ENCODE data around the gene LRRC23. TPM values are rescaled to one million over a fixed set of nuclear protein-coding genes. Genes with fewer than 3 reads are reported as not detected.

Gene LRRC23
- total RNA-seq, 4 donors from 2014 or later, result 8.8 to 16.6 (median 13.6) TPM

DNA sequence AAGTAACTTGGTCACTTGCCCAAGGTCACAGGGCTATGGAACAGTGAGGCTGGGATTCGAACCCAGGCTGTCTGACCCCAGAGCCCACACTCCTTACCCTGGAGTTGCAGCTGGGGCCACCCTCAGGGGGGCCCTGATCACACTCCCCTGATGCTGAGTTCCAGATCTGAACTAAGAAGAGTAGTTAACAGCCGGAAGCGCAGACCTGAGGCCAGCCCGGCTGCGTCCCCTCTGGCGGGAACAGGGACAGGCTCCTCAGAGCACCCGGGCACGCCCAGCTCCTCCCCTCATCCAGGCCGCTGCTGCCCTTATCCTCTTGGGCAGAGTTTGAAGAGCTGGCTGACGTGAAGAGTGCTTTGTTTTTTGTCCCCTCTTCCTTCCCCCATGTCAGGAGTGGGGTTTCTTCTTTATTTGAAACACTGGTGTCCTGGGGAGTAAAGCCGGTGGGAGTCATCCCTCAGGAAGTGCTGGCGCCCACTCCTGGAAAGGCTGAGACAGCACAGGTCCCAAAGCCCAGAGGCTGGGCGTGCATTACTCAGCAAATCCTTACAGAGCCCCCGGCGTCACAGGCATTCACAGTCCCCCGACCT lies 57.2 kb downstream of the LRRC23 start:
- no peaks in the 10 kb centered on the region for H3K27me3 ChIP-seq
- H3K9me3 ChIP-seq, result no peaks in the 10 kb centered on the region
- peaks cover 0 to 63% (median 9%) of the 10 kb centered on the region in 3 donors for H3K4me1 ChIP-seq
- H3K4me3 ChIP-seq, result peak overlapping the region in 1 of 2 donors; percentile 26
- TF ChIP-seq POLR2A (IDR thresholded peaks at IDR 0.05) (no peak), POLR2AphosphoS5 (IDR thresholded peaks at IDR 0.05) (no peak), EP300 (IDR thresholded peaks at IDR 0.05) (no peak)
- TF ChIP-seq, protein P1, sequence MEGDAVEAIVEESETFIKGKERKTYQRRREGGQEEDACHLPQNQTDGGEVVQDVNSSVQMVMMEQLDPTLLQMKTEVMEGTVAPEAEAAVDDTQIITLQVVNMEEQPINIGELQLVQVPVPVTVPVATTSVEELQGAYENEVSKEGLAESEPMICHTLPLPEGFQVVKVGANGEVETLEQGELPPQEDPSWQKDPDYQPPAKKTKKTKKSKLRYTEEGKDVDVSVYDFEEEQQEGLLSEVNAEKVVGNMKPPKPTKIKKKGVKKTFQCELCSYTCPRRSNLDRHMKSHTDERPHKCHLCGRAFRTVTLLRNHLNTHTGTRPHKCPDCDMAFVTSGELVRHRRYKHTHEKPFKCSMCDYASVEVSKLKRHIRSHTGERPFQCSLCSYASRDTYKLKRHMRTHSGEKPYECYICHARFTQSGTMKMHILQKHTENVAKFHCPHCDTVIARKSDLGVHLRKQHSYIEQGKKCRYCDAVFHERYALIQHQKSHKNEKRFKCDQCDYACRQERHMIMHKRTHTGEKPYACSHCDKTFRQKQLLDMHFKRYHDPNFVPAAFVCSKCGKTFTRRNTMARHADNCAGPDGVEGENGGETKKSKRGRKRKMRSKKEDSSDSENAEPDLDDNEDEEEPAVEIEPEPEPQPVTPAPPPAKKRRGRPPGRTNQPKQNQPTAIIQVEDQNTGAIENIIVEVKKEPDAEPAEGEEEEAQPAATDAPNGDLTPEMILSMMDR (IDR thresholded peaks at IDR 0.05), result peak in 3 of 4 experiments; percentile 29 to 45 (median 40)
- H3K36me3 ChIP-seq, result peaks cover 0 to 23% of the 10 kb centered on the region in 2 donors
- WGBS, 2 donors (ENCODE audit: low coverage in 1 of 2), result 0 to 31% methylated on average over 2 to 7 of the region's 16 CpGs
- peak overlapping the region in 3 of 4 donors; percentile 63 to 82 (median 81) for H3K27ac ChIP-seq
- peak; percentile 58 for ATAC-seq

DNA sequence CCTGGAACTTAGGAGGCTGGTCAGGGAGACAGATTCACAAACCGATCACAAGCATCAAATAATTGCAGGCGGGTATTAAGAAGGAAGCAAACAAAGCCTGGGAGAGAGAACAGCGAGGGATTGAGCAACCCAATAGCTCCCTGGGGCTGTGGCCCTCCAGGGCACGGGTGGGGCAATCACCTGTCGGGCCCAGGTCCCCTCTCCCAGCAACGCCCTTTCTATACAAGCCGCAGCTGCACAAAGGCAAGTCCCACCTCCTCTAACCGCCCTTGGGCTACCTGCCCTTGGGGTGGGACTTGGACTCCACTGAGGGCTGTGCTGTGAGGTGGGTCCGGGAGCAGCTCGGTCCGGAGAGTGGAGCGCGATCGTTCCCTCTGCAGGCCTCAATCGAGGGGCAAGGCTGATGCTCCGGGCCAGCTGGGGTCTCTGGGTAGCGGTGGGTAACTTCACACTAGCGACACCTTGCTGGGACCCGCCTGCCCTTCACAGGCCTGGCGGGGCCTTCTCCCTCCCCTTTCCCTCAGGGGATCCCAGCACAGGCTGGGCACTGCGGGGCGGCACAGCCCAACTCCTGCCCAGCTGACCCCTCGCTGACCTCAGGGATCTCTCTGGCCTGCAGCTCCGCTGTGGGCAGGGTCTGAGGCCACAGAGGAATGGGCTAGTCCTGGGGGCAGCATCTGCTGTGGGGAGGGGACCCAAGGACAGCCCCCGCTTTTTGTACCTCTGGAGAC lies 57.8 kb downstream of the LRRC23 start:
- H3K4me3 ChIP-seq, result peak overlapping the region in 1 of 2 donors; percentile 26
- H3K4me1 ChIP-seq, result peaks cover 0 to 63% (median 9%) of the 10 kb centered on the region in 3 donors

DNA sequence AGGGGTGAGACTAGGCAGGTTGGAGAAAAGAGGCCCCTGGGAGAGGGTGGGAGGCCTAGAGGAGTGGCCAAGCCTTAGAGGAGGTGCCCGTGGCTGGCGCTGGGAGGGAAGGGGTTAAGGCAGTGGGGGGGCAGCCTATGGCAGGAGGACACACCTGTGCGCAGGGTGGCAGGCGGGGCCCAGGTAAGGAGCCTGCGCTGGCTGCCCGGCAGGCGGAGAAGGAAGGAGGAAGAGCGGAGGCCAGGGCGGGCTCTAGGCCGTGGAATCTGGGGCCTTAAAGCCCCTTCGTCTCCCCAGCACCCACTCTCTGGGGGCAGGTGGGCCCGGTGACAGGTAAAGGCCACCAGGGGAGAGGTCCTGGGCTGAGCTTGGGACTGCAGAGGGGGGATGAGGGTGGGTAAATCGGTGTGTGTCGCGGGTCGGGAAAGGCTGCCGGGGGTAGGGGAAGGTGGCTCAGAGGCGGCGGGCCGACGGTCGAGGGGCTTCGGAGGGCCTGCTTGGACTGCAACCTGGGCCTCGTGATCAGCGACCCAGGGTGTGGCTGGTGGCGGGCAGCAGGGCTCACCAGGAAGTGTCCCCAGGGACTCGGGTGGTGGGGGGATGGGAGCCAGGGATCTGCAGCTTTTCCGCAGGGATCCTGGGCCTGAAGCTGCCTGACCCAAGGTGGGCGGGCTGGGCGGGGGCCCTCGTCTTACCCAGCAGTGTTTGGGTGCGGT lies 58.6 kb downstream of the LRRC23 start:
- ATAC-seq, result no peak
- WGBS, 2 donors (ENCODE audit: low coverage in 1 of 2), result 77 to 80% methylated on average over 2 to 22 of the region's 32 CpGs
- no peak overlapping the region for H3K4me3 ChIP-seq
- H3K27me3 ChIP-seq, result no peaks in the 10 kb centered on the region
- peak overlapping the region in 3 of 4 donors; percentile 9 to 82 (median 81) for H3K27ac ChIP-seq
- no peak for TF ChIP-seq POLR2A (IDR thresholded peaks at IDR 0.05)
- TF ChIP-seq POLR2AphosphoS5 (IDR thresholded peaks at IDR 0.05), result no peak
- TF ChIP-seq EP300 (IDR thresholded peaks at IDR 0.05), result no peak
- TF ChIP-seq, protein P1 (IDR thresholded peaks at IDR 0.05), result no peak
- peaks cover 0 to 69% (median 9%) of the 10 kb centered on the region in 3 donors for H3K4me1 ChIP-seq
- H3K9me3 ChIP-seq, result no peaks in the 10 kb centered on the region
- peaks cover 0 to 37% of the 10 kb centered on the region in 2 donors for H3K36me3 ChIP-seq

More for the DNA sequence above, 57.8 kb downstream of the LRRC23 start:
- Histone ChIP-seq H3K36me3 (peaks cover 0 to 30% of the 10 kb centered on the region in 2 donors), H3K27me3 (no peaks in the 10 kb centered on the region), H3K27ac (peak overlapping the region in 3 of 4 donors; percentile 9 to 82 (median 81)), H3K9me3 (no peaks in the 10 kb centered on the region)
- TF ChIP-seq POLR2A (IDR thresholded peaks at IDR 0.05) (no peak), POLR2AphosphoS5 (IDR thresholded peaks at IDR 0.05) (no peak), EP300 (IDR thresholded peaks at IDR 0.05) (no peak)
- TF ChIP-seq, protein P1 (IDR thresholded peaks at IDR 0.05), result no peak
- no peak for ATAC-seq
- 21 to 40% methylated on average over 5 to 6 of the region's 25 CpGs for WGBS, 2 donors (ENCODE audit: low coverage in 1 of 2)

Small RNA genes within 50 kb of the gene (small RNA-seq; reads per million reads assigned to genes)
- gene MIR141 (0.12 to 0.55 (median 0.33) reads per million in 4 donors), gene MIR200C (0 to 1.4 (median 0) reads per million in 4 donors), gene RNU7-1 (0 reads per million in 4 donors)

Other genes with a start within 250 kb of the LRRC23 start
- gene ING4, start 241.7 kb upstream of the LRRC23 start, total RNA-seq, result 10 to 100 TPM; 43.2 to 63.8 (median 54.3) TPM
- 10 to 100 TPM; 26.1 to 57.5 (median 43.6) TPM for gene ZNF384, start 215.4 kb upstream of the LRRC23 start, total RNA-seq
- gene PIANP, start 204.0 kb upstream of the LRRC23 start, total RNA-seq, result 1 to 10 TPM in 1 of 4 donors, under 1 TPM in 3; 0.46 to 1.2 (median 0.73) TPM
- gene COPS7A, start 180.8 kb upstream of the LRRC23 start, total RNA-seq, result 10 to 100 TPM; 54.4 to 69.5 (median 55.4) TPM
- 100 to 1,000 TPM; 140 to 290 (median 216) TPM for gene MLF2, start 151.7 kb upstream of the LRRC23 start, total RNA-seq
- 100 to 1,000 TPM; 259 to 516 (median 325) TPM for gene PTMS, start 138.5 kb upstream of the LRRC23 start, total RNA-seq
- 1 to 10 TPM in 3 of 4 donors, under 1 TPM in 1; 0.30 to 3.0 (median 1.9) TPM for gene LAG3, start 132.3 kb upstream of the LRRC23 start, total RNA-seq
- gene CD4, start 115.3 kb upstream of the LRRC23 start, total RNA-seq, result 10 to 100 TPM in 2 of 4 donors, 1 to 10 TPM in 2; 2.6 to 15.2 (median 9.1) TPM
- 1 to 10 TPM; 3.7 to 9.7 (median 3.9) TPM for gene GPR162, start 83.0 kb upstream of the LRRC23 start, total RNA-seq
- gene P3H3, start 76.4 kb upstream of the LRRC23 start, total RNA-seq, result 10 to 100 TPM; 17.3 to 28.3 (median 23.0) TPM
- 1 to 10 TPM in 3 of 4 donors, under 1 TPM in 1; 0.45 to 1.8 (median 1.3) TPM for gene GNB3, start 63.9 kb upstream of the LRRC23 start, total RNA-seq
- gene CDCA3, start 53.5 kb upstream of the LRRC23 start, total RNA-seq, result 1 to 10 TPM; 1.1 to 5.9 (median 1.4) TPM
- 10 to 100 TPM; 43.4 to 70.9 (median 65.0) TPM for gene USP5, start 52.7 kb upstream of the LRRC23 start, total RNA-seq
- gene TPI1, start 37.3 kb upstream of the LRRC23 start, total RNA-seq, result 100 to 1,000 TPM; 324 to 473 (median 392) TPM
- 10 to 100 TPM in 1 of 4 donors, 1 to 10 TPM in 3; 7.4 to 10.7 (median 8.1) TPM for gene SPSB2, start 31.5 kb upstream of the LRRC23 start, total RNA-seq
- 10 to 100 TPM; 31.2 to 68.2 (median 43.5) TPM for gene ENO2, start 9.8 kb downstream of the LRRC23 start, total RNA-seq
- 100 to 1,000 TPM in 2 of 4 donors, 10 to 100 TPM in 2; 49.0 to 136 (median 95.2) TPM for gene ATN1, start 23.1 kb downstream of the LRRC23 start, total RNA-seq
- gene RNU7-1, start 39.0 kb downstream of the LRRC23 start, total RNA-seq, result not detected
- gene C12orf57, start 39.2 kb downstream of the LRRC23 start, total RNA-seq, result 100 to 1,000 TPM; 172 to 521 (median 367) TPM
- 10 to 100 TPM in 1 of 4 donors, 1 to 10 TPM in 3; 2.6 to 15.9 (median 7.5) TPM for gene PTPN6, start 46.5 kb downstream of the LRRC23 start, total RNA-seq
- gene PHB2, start 65.8 kb downstream of the LRRC23 start, total RNA-seq, result 100 to 1,000 TPM; 170 to 215 (median 187) TPM
- gene EMG1, start 66.1 kb downstream of the LRRC23 start, total RNA-seq, result 10 to 100 TPM; 17.0 to 27.3 (median 20.1) TPM
- gene LPCAT3, start 113.7 kb downstream of the LRRC23 start, total RNA-seq, result 10 to 100 TPM; 23.7 to 33.7 (median 26.6) TPM
- 100 to 1,000 TPM; 391 to 853 (median 638) TPM for gene C1S, start 155.9 kb downstream of the LRRC23 start, total RNA-seq
- 100 to 1,000 TPM; 330 to 846 (median 620) TPM for gene C1R, start 187.6 kb downstream of the LRRC23 start, total RNA-seq
- gene C1RL, start 204.4 kb downstream of the LRRC23 start, total RNA-seq, result 100 to 1,000 TPM in 2 of 4 donors, 10 to 100 TPM in 2; 85.9 to 181 (median 103) TPM
- 1 to 10 TPM in 1 of 4 donors, under 1 TPM in 1, not detected in 2; 0.58 to 1.1 TPM for gene RBP5, start 224.1 kb downstream of the LRRC23 start, total RNA-seq
- gene CLSTN3, start 225.5 kb downstream of the LRRC23 start, total RNA-seq, result 10 to 100 TPM; 13.9 to 34.3 (median 17.4) TPM